GM23338 (cell line): Measurements from ENCODE around the gene NGEF. TPM values are rescaled to one million over a fixed set of nuclear protein-coding genes. Genes with fewer than 3 reads are reported as not detected.

Experiments
- ATAC-seq: fragments of 200-7000 bp; cut with Tn5 transposase; 3 replicates; pipeline ENCODE4 v1.9.1; 2020
- DNase-seq: peaks from one replicate; pipeline ENCODE4 v3.0.0-alpha.2; 2015; ENCODE audit warnings: low spot score
- H2AFZ ChIP-seq: fragments of 200-600 bp; sonication (generic); 2 replicates; pipeline ENCODE4 v1.8.0; 2016; ENCODE audit warnings: antibody characterized with exemption, mild to moderate bottlenecking, moderate library complexity
- H3F3A ChIP-seq: fragments of 200-600 bp; sonication (generic); replicated peaks from 2 replicates; pipeline ENCODE4 v1.8.0; 2017; ENCODE audit warnings: antibody characterized with exemption, mixed run types, low read depth
- H3K27ac ChIP-seq: fragments of 200-600 bp; sonication (generic); 2 replicates; pipeline ENCODE4 v1.6.1; 2016; ENCODE audit warnings: low read depth
- H3K27me3 ChIP-seq: fragments of 200-600 bp; sonication (generic); 2 replicates; pipeline ENCODE4 v1.8.0; 2016; ENCODE audit warnings: mild to moderate bottlenecking, mixed run types, moderate library complexity; ENCODE audit not compliant: insufficient read depth
- H3K36me3 ChIP-seq: fragments of 200-600 bp; sonication (generic); 2 replicates; pipeline ENCODE4 v1.8.0; 2016; ENCODE audit warnings: mild to moderate bottlenecking; ENCODE audit not compliant: insufficient read depth
- H3K4me1 ChIP-seq: fragments of 200-600 bp; sonication (generic); 2 replicates; pipeline ENCODE4 v1.8.0; 2016; ENCODE audit warnings: mild to moderate bottlenecking, moderate library complexity; ENCODE audit not compliant: insufficient read depth
- H3K4me2 ChIP-seq: fragments of 200-600 bp; sonication (generic); 2 replicates; pipeline ENCODE4 v1.7.1; 2017; ENCODE audit warnings: mixed run types
- H3K4me3 ChIP-seq: fragments of 200-600 bp; sonication (generic); 2 replicates; pipeline ENCODE4 v1.6.1; 2016; ENCODE audit warnings: mixed run types
- H3K79me2 ChIP-seq: fragments of 200-600 bp; sonication (generic); replicated peaks from 2 replicates; pipeline ENCODE4 v1.8.0; 2017; ENCODE audit warnings: mild to moderate bottlenecking; ENCODE audit not compliant: insufficient read depth
- H3K9me2 ChIP-seq: fragments of 200-600 bp; sonication (generic); 2 replicates; pipeline ENCODE4 v1.8.0; 2017; ENCODE audit not compliant: insufficient read depth
- H4K20me1 ChIP-seq: fragments of 200-600 bp; sonication (generic); replicated peaks from 2 replicates; pipeline ENCODE4 v1.8.0; 2017; ENCODE audit warnings: mild to moderate bottlenecking; ENCODE audit not compliant: insufficient read depth
- H3K27ac Mint-ChIP-seq: 2 replicates; pipeline ENCODE4 v1.8.0; 2020; ENCODE audit warnings: inconsistent platforms, mild to moderate bottlenecking, moderate library complexity, mixed read lengths
- H3K27me3 Mint-ChIP-seq: 3 replicates; pipeline ENCODE4 v1.8.0; 2022; ENCODE audit warnings: low read depth, mild to moderate bottlenecking, moderate library complexity, mixed read lengths, inconsistent platforms; ENCODE audit not compliant: insufficient read depth, poor library complexity
- H3K36me3 Mint-ChIP-seq: 3 replicates; pipeline ENCODE4 v1.8.0; 2021; ENCODE audit warnings: low read depth, mild to moderate bottlenecking, inconsistent platforms, moderate library complexity, mixed read lengths
- H3K4me1 Mint-ChIP-seq: 3 replicates; pipeline ENCODE4 v1.8.0; 2020; ENCODE audit warnings: mild to moderate bottlenecking, inconsistent platforms, mixed read lengths
- H3K4me3 Mint-ChIP-seq: 3 replicates; pipeline ENCODE4 v1.8.0; 2021; ENCODE audit warnings: moderate library complexity, mild to moderate bottlenecking, inconsistent platforms, mixed read lengths
- H3K9me3 Mint-ChIP-seq: 3 replicates; pipeline ENCODE4 v1.8.0; 2020; ENCODE audit warnings: moderate library complexity, mild to moderate bottlenecking, inconsistent platforms, mixed read lengths
- CREB1 ChIP-seq: fragments of 250-450 bp; sonication (Bioruptor Pico); IDR thresholded peaks from 2 replicates; pipeline ENCODE4 v1.5.0; 2020; ENCODE audit warnings: low read depth, mild to moderate bottlenecking, moderate library complexity
- CTCF ChIP-seq, 2 experiments: fragments of 200-600 bp in 1 of 2; sonication (generic) in 1 of 2; conservative IDR thresholded peaks; 2 replicates each; pipeline versions ENCODE4 v1.5.1 to v1.6.1; 2016 to 2017; ENCODE audit warnings: antibody characterized with exemption in 2 of 2, low read depth in 2 of 2, mild to moderate bottlenecking in 2 of 2, moderate library complexity in 1 of 2
- ETS1 ChIP-seq: IDR thresholded peaks from 2 replicates; pipeline ENCODE4 v1.6.1; 2016; ENCODE audit warnings: antibody characterized with exemption
- EZH2 ChIP-seq: fragments of 200-600 bp; sonication (generic); IDR thresholded peaks from one replicate; pipeline ENCODE4 v1.8.0; 2017; ENCODE audit warnings: antibody characterized with exemption, mild to moderate bottlenecking, low read depth; ENCODE audit not compliant: unreplicated experiment
- EZH2phosphoT487 ChIP-seq: fragments of 200-600 bp; sonication (generic); IDR thresholded peaks from one replicate; pipeline ENCODE4 v1.8.1; 2018; ENCODE audit warnings: antibody characterized with exemption; ENCODE audit not compliant: unreplicated experiment
- JUNB ChIP-seq: IDR thresholded peaks from one replicate; pipeline ENCODE4 v1.6.1; 2016; ENCODE audit warnings: antibody characterized with exemption; ENCODE audit not compliant: unreplicated experiment
- NANOG ChIP-seq: IDR thresholded peaks from 2 replicates; pipeline ENCODE4 v1.6.1; 2016; ENCODE audit warnings: antibody characterized with exemption, borderline replicate concordance
- POLR2AphosphoS5 ChIP-seq: IDR thresholded peaks from 2 replicates; pipeline ENCODE4 v1.6.1; 2016; ENCODE audit warnings: antibody characterized with exemption, low read depth
- REST ChIP-seq: IDR thresholded peaks from one replicate; pipeline ENCODE4 v1.6.1; 2018; ENCODE audit warnings: antibody characterized with exemption; ENCODE audit not compliant: unreplicated experiment
- STAT1 ChIP-seq: IDR thresholded peaks from one replicate; pipeline ENCODE4 v1.6.1; 2016; ENCODE audit warnings: antibody characterized with exemption; ENCODE audit not compliant: unreplicated experiment
- ZNF114 ChIP-seq: fragments of 250-450 bp; sonication (Bioruptor Pico); IDR thresholded peaks from 2 replicates; pipeline ENCODE4 v1.5.0; 2020; ENCODE audit warnings: mild to moderate bottlenecking, moderate library complexity
- ZNF331 ChIP-seq: fragments of 250-450 bp; sonication (Bioruptor Pico); IDR thresholded peaks from 2 replicates; pipeline ENCODE4 v1.5.0; 2020; ENCODE audit warnings: low read depth, mild to moderate bottlenecking, moderate library complexity
- ZNF462 ChIP-seq: fragments of 250-450 bp; sonication (Bioruptor Pico); IDR thresholded peaks from 2 replicates; pipeline ENCODE4 v1.5.0; 2020; ENCODE audit warnings: mild to moderate bottlenecking, moderate library complexity
- polyA plus RNA-seq: library from polyadenylated mRNA; unstranded; fragments of >200 nt; fragmentation: Nextera tagmentation; extraction: Ambion mirVana; gene quantifications from 2 replicates; pipeline ENCODE4 v1.2.1, GENCODE V29; 2016
- total RNA-seq: library from RNA; depleted of rRNA; stranded (reverse); fragments of >200 nt; shearing (Covaris generic); gene quantifications from 2 replicates; pipeline ENCODE4 v1.2.3, GENCODE V29; 2014

Gene NGEF
- total and polyA plus RNA-seq, 2 experiments from 2014 or later, result 1.8 to 5.4 TPM

GRCh38 chr2:232984451-232985207 is 28.4 kb downstream of the NGEF start:
- H3K36me3 ChIP-seq, result no peaks in the 10 kb centered on the region
- H3K9me3 Mint-ChIP-seq, result peaks cover 8% of the 10 kb centered on the region
- no peak overlapping the region for H3K4me2 ChIP-seq
- H3K4me3 ChIP-seq, result no peak overlapping the region
- no peak overlapping the region for H3K4me3 Mint-ChIP-seq
- H4K20me1 ChIP-seq, result no peaks in the 10 kb centered on the region
- H3K36me3 Mint-ChIP-seq, result no peaks in the 10 kb centered on the region
- peaks cover 10% of the 10 kb centered on the region for H3K27me3 Mint-ChIP-seq
- no peak overlapping the region for H3K27ac ChIP-seq
- H3K27me3 ChIP-seq, result no peaks in the 10 kb centered on the region
- no peaks in the 10 kb centered on the region for H3K79me2 ChIP-seq
- H3F3A ChIP-seq, result no peaks in the 10 kb centered on the region
- H3K4me1 Mint-ChIP-seq, result peaks cover 32% of the 10 kb centered on the region
- DNase-seq (no peak), ATAC-seq (no peak)
- no peak overlapping the region for H2AFZ ChIP-seq
- H3K9me2 ChIP-seq, result 0 out of 2 replicates have a peak, but pooled peaks cover 3% of the 10 kb centered on the region
- peaks cover 11% of the 10 kb centered on the region for H3K4me1 ChIP-seq
- no peak for TF ChIP-seq POLR2AphosphoS5
- no peak for TF ChIP-seq REST
- no peak for TF ChIP-seq ETS1
- no peak for TF ChIP-seq ZNF114
- no peak for TF ChIP-seq CREB1 (CRISPR knock-in tag)
- no peak for TF ChIP-seq ZNF331 (CRISPR knock-in tag)
- no peak for TF ChIP-seq STAT1
- TF ChIP-seq NANOG, result no peak
- no peak for TF ChIP-seq JUNB
- TF ChIP-seq EZH2phosphoT487, result no peak
- no peak for TF ChIP-seq EZH2
- TF ChIP-seq CTCF (conservative IDR thresholded peaks at IDR 0.05; ENCODE audit: low read depth in 2 of 2), result no peak
- TF ChIP-seq ZNF462 (CRISPR knock-in tag), result no peak
- no peak overlapping the region for H3K27ac Mint-ChIP-seq
